Adrenal gland (tissue), 5 donors: Measurements from ENCODE around the gene CTNND2.

Experiments used
- POLR2A ChIP-seq, 2 donors: fragments of 450-650 bp; IDR thresholded peaks; one replicate each; pipeline ENCODE4 v1.6.1; 2017; ENCODE audit warnings: antibody characterized with exemption in 2 of 2, mild to moderate bottlenecking in 2 of 2, moderate library complexity in 1 of 2
- TF ChIP-seq, protein P1 (sequence below), 6 experiments: fragments of 450-650 bp in 4 of 6; fragments of 200-600 bp in 2 of 6; sonication (generic) in 1 of 6; IDR thresholded peaks; 1 replicate in 5 of 6; 2 replicates in 1 of 6; pipeline versions ENCODE4 v1.5.1 to v1.8.0; 2016 to 2021; ENCODE audit warnings: antibody characterized with exemption in 6 of 6, mild to moderate bottlenecking in 2 of 6, moderate library complexity in 1 of 6
- donor health status: DM: no; HTN: no; CAD: no.

DNA sequence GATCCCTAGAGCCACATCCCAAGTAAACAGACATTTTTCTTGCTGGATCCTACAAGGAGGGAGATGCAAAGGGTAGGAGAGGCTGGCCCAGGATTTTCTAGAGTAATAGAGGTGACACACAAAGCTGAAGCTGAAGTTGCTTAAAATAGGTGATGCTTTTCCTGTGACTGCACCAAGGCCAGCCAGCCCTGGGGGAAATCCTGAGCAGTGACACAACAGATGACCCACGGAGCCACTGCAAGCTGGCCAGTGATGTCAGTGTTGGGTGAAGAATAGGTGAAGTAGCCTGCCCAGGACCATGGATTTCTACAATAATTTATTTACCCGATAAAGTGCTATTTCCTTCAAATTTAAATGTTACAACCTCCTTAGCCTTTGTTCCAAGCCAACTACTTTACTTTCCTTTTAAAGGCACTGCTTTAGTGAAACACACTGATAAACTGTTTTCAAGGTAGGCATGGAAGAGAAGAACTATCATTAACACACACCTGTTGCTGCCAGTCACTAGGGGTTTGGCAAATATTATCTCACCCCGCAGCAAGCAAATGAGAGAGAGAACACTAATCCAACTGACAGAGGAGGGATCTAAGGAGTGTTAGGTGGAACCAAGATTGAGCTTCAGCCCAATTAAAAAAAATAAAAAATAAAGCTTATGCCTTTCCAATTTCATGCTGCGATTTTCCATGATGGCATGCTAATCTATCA lies 123.5 kb downstream of the CTNND2 start:
- TF ChIP-seq, protein P1, sequence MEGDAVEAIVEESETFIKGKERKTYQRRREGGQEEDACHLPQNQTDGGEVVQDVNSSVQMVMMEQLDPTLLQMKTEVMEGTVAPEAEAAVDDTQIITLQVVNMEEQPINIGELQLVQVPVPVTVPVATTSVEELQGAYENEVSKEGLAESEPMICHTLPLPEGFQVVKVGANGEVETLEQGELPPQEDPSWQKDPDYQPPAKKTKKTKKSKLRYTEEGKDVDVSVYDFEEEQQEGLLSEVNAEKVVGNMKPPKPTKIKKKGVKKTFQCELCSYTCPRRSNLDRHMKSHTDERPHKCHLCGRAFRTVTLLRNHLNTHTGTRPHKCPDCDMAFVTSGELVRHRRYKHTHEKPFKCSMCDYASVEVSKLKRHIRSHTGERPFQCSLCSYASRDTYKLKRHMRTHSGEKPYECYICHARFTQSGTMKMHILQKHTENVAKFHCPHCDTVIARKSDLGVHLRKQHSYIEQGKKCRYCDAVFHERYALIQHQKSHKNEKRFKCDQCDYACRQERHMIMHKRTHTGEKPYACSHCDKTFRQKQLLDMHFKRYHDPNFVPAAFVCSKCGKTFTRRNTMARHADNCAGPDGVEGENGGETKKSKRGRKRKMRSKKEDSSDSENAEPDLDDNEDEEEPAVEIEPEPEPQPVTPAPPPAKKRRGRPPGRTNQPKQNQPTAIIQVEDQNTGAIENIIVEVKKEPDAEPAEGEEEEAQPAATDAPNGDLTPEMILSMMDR (IDR thresholded peaks at IDR 0.05): no peak
- TF ChIP-seq POLR2A (IDR thresholded peaks at IDR 0.05): no peak
